ENCODE results near the gene RNF149. TPM values are rescaled to one million over a fixed set of nuclear protein-coding genes. Genes with fewer than 3 reads are reported as not detected.

RNF149 gene
- total and polyA plus RNA-seq, 3 experiments from 2014 or later, result 43.4 to 87.6 (median 43.4) TPM

GRCh38 chr2:101293544-101293943 lies 15.0 kb downstream of the RNF149 start:
- H3K4me1 Mint-ChIP-seq, result peaks cover 44 to 79% (median 74%) of the 10 kb centered on the region in 3 donors
- H3K27ac Mint-ChIP-seq, result peak overlapping the region in 3 of 8 donors; percentile 22 to 26 (median 23)
- Histone ChIP-seq H3K27ac (ENCODE audit: low read depth, low read length) (no peak overlapping the region), H3K9me3 (ENCODE audit: low read length) (no peaks in the 10 kb centered on the region), H3K4me1 (ENCODE audit: insufficient read depth, low read length) (peaks cover 37% of the 10 kb centered on the region), H3K4me3 (ENCODE audit: low read length) (no peak overlapping the region), H3K27me3 (ENCODE audit: insufficient read depth, low read length, poor library complexity, severe bottlenecking) (no peaks in the 10 kb centered on the region), H3K36me3 (ENCODE audit: insufficient read depth, low read length) (peaks cover 17% of the 10 kb centered on the region)
- DNase-seq, result no peak
- ChIA-PET POLR2A (no interaction called here), CTCF (no interaction called here)
- no peak overlapping the region for H3K4me3 Mint-ChIP-seq
- H3K36me3 Mint-ChIP-seq, result peaks cover 0 to 68% (median 7%) of the 10 kb centered on the region in 3 donors
- no peaks in the 10 kb centered on the region for H3K27me3 Mint-ChIP-seq
- no peaks in the 10 kb centered on the region for H3K9me3 Mint-ChIP-seq

DNA sequence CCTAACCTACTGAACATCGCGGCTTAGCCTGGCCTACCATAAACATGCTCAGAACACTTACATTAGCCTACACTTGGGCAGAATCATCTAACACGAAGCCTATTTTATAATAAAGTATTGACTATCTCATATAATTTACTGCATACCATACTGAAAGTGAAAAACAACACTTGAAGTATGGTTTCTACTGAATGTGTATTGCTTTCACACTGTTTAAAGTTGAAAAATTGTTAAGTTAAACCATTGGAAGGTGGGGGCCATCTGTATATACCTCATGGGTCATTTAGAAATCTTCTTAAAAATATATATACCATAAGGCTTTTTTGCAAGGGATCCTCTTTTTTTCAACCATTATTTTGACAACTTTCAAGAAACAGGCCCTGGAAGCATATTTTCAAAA lies 16.5 kb downstream of the RNF149 start:
- peaks cover 36 to 71% (median 67%) of the 10 kb centered on the region in 3 donors for H3K4me1 Mint-ChIP-seq
- H3K36me3 Mint-ChIP-seq, result peaks cover 0 to 74% (median 8%) of the 10 kb centered on the region in 3 donors
- H3K36me3 ChIP-seq (ENCODE audit: insufficient read depth, low read length), result peaks cover 27% of the 10 kb centered on the region

GRCh38 chr2:101290711-101291110 lies 17.8 kb downstream of the RNF149 start:
- H3K4me3 Mint-ChIP-seq, result no peak overlapping the region
- peaks cover 17% of the 10 kb centered on the region for H3K4me1 ChIP-seq (ENCODE audit: insufficient read depth, low read length)
- CTCF ChIA-PET, result no interaction called here
- no peak overlapping the region for H3K4me3 ChIP-seq (ENCODE audit: low read length)
- H3K36me3 ChIP-seq (ENCODE audit: insufficient read depth, low read length), result peaks cover 32% of the 10 kb centered on the region
- H3K36me3 Mint-ChIP-seq, result peaks cover 0 to 80% (median 7%) of the 10 kb centered on the region in 3 donors
- peaks cover 29 to 67% (median 62%) of the 10 kb centered on the region in 3 donors for H3K4me1 Mint-ChIP-seq
- no peaks in the 10 kb centered on the region for H3K9me3 Mint-ChIP-seq
- no peaks in the 10 kb centered on the region for H3K9me3 ChIP-seq (ENCODE audit: low read length)
- peak overlapping the region in 5 of 8 donors; percentile 32 to 68 (median 54) for H3K27ac Mint-ChIP-seq
- H3K27me3 Mint-ChIP-seq, result no peaks in the 10 kb centered on the region
- POLR2A ChIA-PET, result no interaction called here
- H3K27ac ChIP-seq (ENCODE audit: low read depth, low read length), result no peak overlapping the region
- no peak for DNase-seq
- no peaks in the 10 kb centered on the region for H3K27me3 ChIP-seq (ENCODE audit: insufficient read depth, low read length, poor library complexity, severe bottlenecking)

More for the DNA sequence above, 16.5 kb downstream of the RNF149 start:
- no peaks in the 10 kb centered on the region for H3K9me3 Mint-ChIP-seq
- H3K9me3 ChIP-seq (ENCODE audit: low read length), result no peaks in the 10 kb centered on the region
- H3K27me3 Mint-ChIP-seq, result no peaks in the 10 kb centered on the region
- H3K4me1 ChIP-seq (ENCODE audit: insufficient read depth, low read length), result peaks cover 29% of the 10 kb centered on the region
- H3K4me3 Mint-ChIP-seq, result no peak overlapping the region
- H3K27ac ChIP-seq (ENCODE audit: low read depth, low read length), result no peak overlapping the region
- H3K27ac Mint-ChIP-seq, result peak overlapping the region in 2 of 8 donors; percentile 6 to 59
- CTCF ChIA-PET, result no interaction called here
- H3K27me3 ChIP-seq (ENCODE audit: insufficient read depth, low read length, poor library complexity, severe bottlenecking), result no peaks in the 10 kb centered on the region
- DNase-seq, result no peak
- H3K4me3 ChIP-seq (ENCODE audit: low read length), result no peak overlapping the region
- POLR2A ChIA-PET, result no interaction called here

GRCh38 chr2:101287303-101287702 lies 21.2 kb downstream of the RNF149 start:
- no peak for DNase-seq
- peaks cover 8 to 83% (median 21%) of the 10 kb centered on the region in 3 donors for H3K36me3 Mint-ChIP-seq
- peak overlapping the region in 4 of 8 donors; percentile 44 to 57 (median 48) for H3K27ac Mint-ChIP-seq
- H3K4me1 ChIP-seq (ENCODE audit: insufficient read depth, low read length), result peaks cover 6% of the 10 kb centered on the region
- ChIA-PET POLR2A (no interaction called here), CTCF (interaction anchor here (1.2 kb wide), 1 partner anchor 24 kb away, joined by 3 read pairs; no protein-coding TSS in a partner anchor)
- no peaks in the 10 kb centered on the region for H3K9me3 ChIP-seq (ENCODE audit: low read length)
- peaks cover 30 to 58% (median 47%) of the 10 kb centered on the region in 3 donors for H3K4me1 Mint-ChIP-seq
- H3K27ac ChIP-seq (ENCODE audit: low read depth, low read length), result no peak overlapping the region
- peaks cover 45% of the 10 kb centered on the region for H3K36me3 ChIP-seq (ENCODE audit: insufficient read depth, low read length)
- H3K9me3 Mint-ChIP-seq, result no peaks in the 10 kb centered on the region
- H3K27me3 ChIP-seq (ENCODE audit: insufficient read depth, low read length, poor library complexity, severe bottlenecking), result no peaks in the 10 kb centered on the region
- no peak overlapping the region for H3K4me3 Mint-ChIP-seq
- no peak overlapping the region for H3K4me3 ChIP-seq (ENCODE audit: low read length)
- H3K27me3 Mint-ChIP-seq, result no peaks in the 10 kb centered on the region

GRCh38 chr2:101286684-101287083 lies 21.8 kb downstream of the RNF149 start:
- DNase-seq, result no peak
- CTCF ChIA-PET, result interaction anchor here (1.2 kb wide), 1 partner anchor 24 kb away, joined by 3 read pairs; no protein-coding TSS in a partner anchor
- POLR2A ChIA-PET, result no interaction called here
- H3K4me3 Mint-ChIP-seq, result no peak overlapping the region
- Histone ChIP-seq H3K27ac (ENCODE audit: low read depth, low read length) (no peak overlapping the region), H3K9me3 (ENCODE audit: low read length) (no peaks in the 10 kb centered on the region), H3K4me3 (ENCODE audit: low read length) (no peak overlapping the region), H3K36me3 (ENCODE audit: insufficient read depth, low read length) (peaks cover 52% of the 10 kb centered on the region), H3K27me3 (ENCODE audit: insufficient read depth, low read length, poor library complexity, severe bottlenecking) (no peaks in the 10 kb centered on the region), H3K4me1 (ENCODE audit: insufficient read depth, low read length) (peaks cover 6% of the 10 kb centered on the region)
- no peaks in the 10 kb centered on the region for H3K27me3 Mint-ChIP-seq
- peaks cover 13 to 83% (median 26%) of the 10 kb centered on the region in 3 donors for H3K36me3 Mint-ChIP-seq
- peaks cover 35 to 61% (median 47%) of the 10 kb centered on the region in 3 donors for H3K4me1 Mint-ChIP-seq
- H3K9me3 Mint-ChIP-seq, result no peaks in the 10 kb centered on the region
- H3K27ac Mint-ChIP-seq, result peak overlapping the region in 4 of 8 donors; percentile 17 to 54 (median 43)

- H3K36me3 Mint-ChIP-seq, result peaks cover 13 to 92% (median 33%) of the 10 kb centered on the region in 3 donors
- H3K27me3 ChIP-seq (ENCODE audit: insufficient read depth, low read length, poor library complexity, severe bottlenecking), result no peaks in the 10 kb centered on the region
- H3K9me3 ChIP-seq (ENCODE audit: low read length), result no peaks in the 10 kb centered on the region
- DNase-seq, result no peak
- H3K4me3 ChIP-seq (ENCODE audit: low read length), result no peak overlapping the region
- H3K36me3 ChIP-seq (ENCODE audit: insufficient read depth, low read length), result peaks cover 59% of the 10 kb centered on the region
- CTCF ChIA-PET, result interaction anchor here (1.2 to 1.4 kb wide), 2 partner anchors 19 to 548 kb away, joined by 3 to 4 read pairs; no protein-coding TSS in a partner anchor
- peaks cover 48 to 74% (median 58%) of the 10 kb centered on the region in 3 donors for H3K4me1 Mint-ChIP-seq
- peak overlapping the region in 2 of 7 donors; percentile 1 to 15 for H3K4me3 Mint-ChIP-seq
- peak overlapping the region; percentile 13 to 92 (median 79) for H3K27ac Mint-ChIP-seq
- POLR2A ChIA-PET, result no interaction called here
- H3K27me3 Mint-ChIP-seq, result no peaks in the 10 kb centered on the region
- H3K4me1 ChIP-seq (ENCODE audit: insufficient read depth, low read length), result no peaks in the 10 kb centered on the region
- H3K9me3 Mint-ChIP-seq, result no peaks in the 10 kb centered on the region
- H3K27ac ChIP-seq (ENCODE audit: low read depth, low read length), result no peak overlapping the region
Observed at GRCh38 chr2:101282980-101283379, 25.5 kb downstream of the RNF149 start.

DNA sequence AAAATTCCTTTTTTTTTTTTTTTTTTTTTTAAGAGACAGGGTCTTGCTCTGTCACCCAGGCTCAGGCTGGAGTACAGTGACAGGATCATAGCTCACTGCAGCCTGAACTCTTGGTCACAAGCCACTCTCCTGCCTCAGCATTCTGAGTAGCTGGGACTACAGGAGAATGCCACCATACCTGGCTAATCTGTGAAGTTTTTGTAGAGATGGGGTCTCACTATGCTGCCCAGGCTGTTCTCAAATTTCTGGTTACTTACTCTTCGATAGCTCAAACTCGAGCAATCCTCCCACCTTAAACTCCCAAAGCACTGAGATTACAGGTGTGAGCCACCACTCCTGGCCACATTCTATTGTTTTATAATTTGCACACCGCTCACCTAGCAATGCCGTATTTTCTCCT lies 27.0 kb downstream of the RNF149 start:
- peaks cover 43 to 64% (median 54%) of the 10 kb centered on the region in 3 donors for H3K4me1 Mint-ChIP-seq
- Histone ChIP-seq H3K36me3 (ENCODE audit: insufficient read depth, low read length) (peaks cover 52% of the 10 kb centered on the region), H3K27ac (ENCODE audit: low read depth, low read length) (no peak overlapping the region), H3K4me1 (ENCODE audit: insufficient read depth, low read length) (no peaks in the 10 kb centered on the region), H3K9me3 (ENCODE audit: low read length) (no peaks in the 10 kb centered on the region), H3K27me3 (ENCODE audit: insufficient read depth, low read length, poor library complexity, severe bottlenecking) (no peaks in the 10 kb centered on the region), H3K4me3 (ENCODE audit: low read length) (no peak overlapping the region)
- peak overlapping the region in 6 of 8 donors; percentile 17 to 93 (median 65) for H3K27ac Mint-ChIP-seq
- no peaks in the 10 kb centered on the region for H3K27me3 Mint-ChIP-seq
- ChIA-PET POLR2A (no interaction called here), CTCF (interaction anchor here (0.7 to 1.4 kb wide), 3 partner anchors 9 to 550 kb away, joined by 3 read pairs; no protein-coding TSS in a partner anchor)
- no peaks in the 10 kb centered on the region for H3K9me3 Mint-ChIP-seq
- peaks cover 13 to 89% (median 33%) of the 10 kb centered on the region in 3 donors for H3K36me3 Mint-ChIP-seq
- DNase-seq, result no peak
- H3K4me3 Mint-ChIP-seq, result peak overlapping the region in 1 of 7 donors; percentile 26

DNA sequence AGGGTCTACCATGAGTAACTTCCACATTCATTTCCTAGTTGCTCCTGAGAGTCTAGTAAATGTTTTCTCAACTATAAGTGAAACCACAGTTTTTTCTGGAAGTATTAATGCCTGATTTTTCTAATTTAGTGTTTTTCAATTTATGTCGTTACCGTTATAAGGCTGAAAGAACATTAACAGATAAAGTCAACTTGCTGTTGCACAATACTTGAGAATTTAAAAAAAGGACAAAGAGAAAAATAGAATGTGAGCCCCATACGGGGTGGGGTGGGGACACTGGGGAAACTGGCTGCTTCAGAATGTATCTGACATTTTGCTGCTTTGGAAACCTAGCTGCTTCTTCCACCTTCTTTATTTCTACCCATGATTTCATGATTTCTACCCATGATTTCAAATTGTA lies 29.6 kb downstream of the RNF149 start:
- ChIA-PET CTCF (no interaction called here), POLR2A (no interaction called here)
- H3K27me3 Mint-ChIP-seq, result no peaks in the 10 kb centered on the region
- Histone ChIP-seq H3K9me3 (ENCODE audit: low read length) (no peaks in the 10 kb centered on the region), H3K4me1 (ENCODE audit: insufficient read depth, low read length) (no peaks in the 10 kb centered on the region), H3K27ac (ENCODE audit: low read depth, low read length) (no peak overlapping the region), H3K27me3 (ENCODE audit: insufficient read depth, low read length, poor library complexity, severe bottlenecking) (no peaks in the 10 kb centered on the region), H3K36me3 (ENCODE audit: insufficient read depth, low read length) (peaks cover 44% of the 10 kb centered on the region), H3K4me3 (ENCODE audit: low read length) (no peak overlapping the region)
- no peaks in the 10 kb centered on the region for H3K9me3 Mint-ChIP-seq
- H3K36me3 Mint-ChIP-seq, result peaks cover 13 to 84% (median 30%) of the 10 kb centered on the region in 3 donors
- H3K27ac Mint-ChIP-seq, result peak overlapping the region in 7 of 8 donors; percentile 5 to 92 (median 38)
- no peak overlapping the region for H3K4me3 Mint-ChIP-seq
- H3K4me1 Mint-ChIP-seq, result peaks cover 34 to 50% (median 39%) of the 10 kb centered on the region in 3 donors
- DNase-seq, result no peak

All from CD8-positive, alpha-beta memory T cell (primary cell).